HG03457 (cell line): ENCODE results near the gene KIR2DL1.
"Not testable (repeated sequence)": the region's sequence is repeated elsewhere in the genome, so short reads cannot be mapped to it uniquely, and the experiment has no call there.

Experiments used
- ATAC-seq: cut with Tn5 transposase; IDR thresholded peaks from one replicate; pipeline ENCODE4 v1.9.1; 2021; ENCODE audit warnings: moderate number of reproducible peaks; ENCODE audit not compliant: unreplicated experiment

Gene KIR2DL1

DNA sequence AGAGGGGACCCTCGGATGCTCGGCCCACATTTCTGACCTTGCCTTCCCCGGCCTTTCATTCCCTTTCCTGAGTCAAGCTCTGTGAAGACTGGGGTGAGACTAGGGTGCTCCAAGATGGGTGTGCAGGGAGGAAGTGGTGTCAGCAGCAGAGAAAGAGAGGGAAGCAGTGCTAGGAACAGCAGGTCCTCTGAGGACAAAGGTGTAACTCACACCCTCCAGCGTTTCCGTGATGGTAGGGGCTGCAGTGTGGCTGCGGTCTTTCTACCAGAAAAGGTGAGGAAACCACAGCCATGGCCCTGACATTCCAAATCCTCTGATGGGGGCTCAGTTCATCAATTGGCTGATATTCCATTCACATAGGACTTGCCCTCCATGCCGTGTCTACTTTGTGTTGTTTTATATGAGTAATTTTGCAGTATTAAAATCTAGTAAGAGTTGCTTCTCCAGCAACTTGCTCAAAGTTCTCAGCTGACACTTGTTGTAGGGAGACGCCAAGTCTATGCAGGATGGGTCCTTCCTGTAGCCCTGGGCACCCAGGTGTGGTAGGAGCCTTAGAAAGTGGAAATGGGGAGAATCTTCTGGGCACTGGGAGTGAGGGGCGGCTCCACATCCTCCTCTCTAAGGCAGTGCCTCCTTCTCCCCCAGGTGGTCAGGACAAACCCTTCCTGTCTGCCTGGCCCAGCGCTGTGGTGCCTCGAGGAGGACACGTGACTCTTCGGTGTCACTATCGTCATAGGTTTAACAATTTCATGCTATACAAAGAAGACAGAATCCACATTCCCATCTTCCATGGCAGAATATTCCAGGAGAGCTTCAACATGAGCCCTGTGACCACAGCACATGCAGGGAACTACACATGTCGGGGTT is 48.3 kb downstream of the KIR2DL1 start:
- no peak for ATAC-seq

DNA sequence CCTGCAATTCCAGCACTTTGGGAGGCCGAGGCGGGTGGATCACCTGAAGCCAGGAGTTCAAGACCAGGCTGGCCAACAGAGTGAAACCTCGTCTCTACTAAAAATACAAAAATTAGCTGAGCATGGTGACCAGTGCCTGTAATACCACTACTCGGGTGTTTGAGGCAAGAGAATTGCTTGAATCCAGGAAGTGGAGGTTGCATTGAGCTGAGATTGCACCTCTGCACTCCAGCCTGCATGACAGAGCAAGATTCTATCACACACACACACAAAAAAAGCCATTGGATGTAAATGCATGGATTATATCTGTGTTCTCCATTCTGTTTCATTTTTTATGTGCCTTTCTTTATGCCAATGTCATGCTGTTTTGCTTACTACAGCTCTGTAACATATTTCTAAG is 54.8 kb downstream of the KIR2DL1 start:
- ATAC-seq: not testable (repeated sequence)

DNA sequence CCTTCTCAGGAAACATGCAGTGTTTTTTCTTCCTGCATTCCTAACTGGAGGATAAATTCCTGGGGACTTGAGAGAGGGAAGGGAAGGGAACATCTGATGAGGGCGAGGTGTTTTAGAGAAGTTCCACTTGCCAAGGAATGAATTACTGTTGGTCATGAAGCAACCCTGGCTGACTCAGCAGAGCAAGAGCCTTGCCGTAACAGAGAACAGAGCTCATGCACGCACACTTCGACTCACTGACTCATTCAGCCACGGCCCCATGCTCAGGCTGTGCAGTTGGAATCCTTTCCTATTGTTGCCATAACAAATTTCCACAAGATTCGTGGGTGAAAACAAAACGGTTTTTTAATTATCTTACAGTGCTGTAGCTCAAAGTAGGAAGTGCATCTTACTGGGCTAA is 55.7 kb downstream of the KIR2DL1 start:
- not testable (repeated sequence) for ATAC-seq

DNA sequence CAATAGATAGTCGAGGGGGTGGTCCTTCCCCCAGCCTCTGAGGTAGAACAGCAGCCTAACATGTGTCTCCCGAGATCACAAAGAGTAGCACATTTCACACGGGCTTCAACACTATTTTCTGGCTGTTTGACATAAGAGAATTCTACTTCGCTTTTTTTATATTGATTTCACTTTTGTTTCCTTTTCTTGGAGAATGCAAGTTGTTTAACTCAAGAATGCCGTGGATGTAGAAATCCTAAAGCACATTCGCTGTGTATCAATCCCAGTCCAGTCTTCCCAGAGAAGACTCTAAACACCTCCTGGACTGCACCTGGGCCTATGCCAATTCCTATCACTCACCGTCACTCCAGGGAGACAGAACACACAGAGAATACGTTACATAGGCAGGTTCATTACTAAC is 58.5 kb downstream of the KIR2DL1 start:
- ATAC-seq: not testable (repeated sequence)

DNA sequence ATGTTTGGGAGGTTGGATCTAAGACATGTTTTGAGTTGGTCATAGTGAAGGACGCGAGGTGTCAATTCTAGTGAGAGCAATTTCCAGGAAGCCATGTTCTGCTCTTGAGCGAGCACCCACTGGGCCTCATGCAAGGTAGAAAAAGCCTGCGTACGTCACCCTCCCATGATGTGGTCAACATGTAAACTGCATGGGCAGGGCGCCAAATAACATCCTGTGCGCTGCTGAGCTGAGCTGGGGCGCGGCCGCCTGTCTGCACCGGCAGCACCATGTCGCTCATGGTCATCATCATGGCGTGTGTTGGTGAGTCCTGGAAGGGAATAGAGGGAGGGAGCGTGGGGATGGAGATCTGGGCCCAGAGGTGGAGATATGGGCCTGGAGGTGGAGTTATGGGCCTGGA is 62.9 kb downstream of the KIR2DL1 start, which contains the start of gene KIR2DS4:
TSS of gene KIR2DS4 (plus strand) at position 181 of the 400 bp plus-strand sequence.
- ATAC-seq: not testable (repeated sequence)
